HepG2 (cell line): ENCODE data around the gene RPAP2. TPM values are rescaled to one million over a fixed set of nuclear protein-coding genes. Genes with fewer than 3 reads are reported as not detected.

Experiments used
- BRD4 ChIP-seq: sonication (generic); formaldehyde crosslinking; IDR thresholded peaks from 2 replicates; pipeline ENCODE4 v1.4.0; 2020; ENCODE audit warnings: missing genetic modification reagents
- BRF2 ChIP-seq: sonication (generic); formaldehyde crosslinking; IDR thresholded peaks from 2 replicates; pipeline ENCODE4 v1.8.1; 2022; ENCODE audit warnings: mild to moderate bottlenecking, missing genetic modification reagents
- FOSL1 ChIP-seq: sonication (generic); formaldehyde crosslinking; IDR thresholded peaks from 2 replicates; pipeline ENCODE4 v1.9.0; 2021; ENCODE audit warnings: missing genetic modification reagents, borderline replicate concordance
- HINFP ChIP-seq: sonication (generic); formaldehyde crosslinking; IDR thresholded peaks from 2 replicates; pipeline ENCODE4 v1.4.0; 2020; ENCODE audit warnings: low read depth, mild to moderate bottlenecking, missing genetic modification reagents
- ISX ChIP-seq: sonication (generic); formaldehyde crosslinking; conservative IDR thresholded peaks from 2 replicates; pipeline ENCODE4 v1.5.0; 2020; ENCODE audit warnings: missing genetic modification reagents
- MYNN ChIP-seq: sonication (generic); formaldehyde crosslinking; IDR thresholded peaks from 2 replicates; pipeline ENCODE4 v1.4.0; 2020; ENCODE audit warnings: mild to moderate bottlenecking, low read depth, missing genetic modification reagents
- NCOA1 ChIP-seq: sonication (generic); formaldehyde crosslinking; IDR thresholded peaks from 2 replicates; pipeline ENCODE4 v1.9.0; 2021; ENCODE audit warnings: missing genetic modification reagents
- SAFB2 ChIP-seq: sonication (generic); formaldehyde crosslinking; IDR thresholded peaks from 2 replicates; pipeline ENCODE4 v1.5.1; 2020; ENCODE audit warnings: missing genetic modification reagents, low read depth, mild to moderate bottlenecking, borderline replicate concordance
- SIN3A ChIP-seq: IDR thresholded peaks from 2 replicates; pipeline ENCODE4 v1.6.1; 2011; ENCODE audit warnings: low read depth, mild to moderate bottlenecking, control low read depth, low read length, borderline replicate concordance
- SP2 ChIP-seq: sonication (generic); formaldehyde crosslinking; IDR thresholded peaks from 2 replicates; pipeline ENCODE4 v1.5.1; 2020; ENCODE audit warnings: mild to moderate bottlenecking, missing genetic modification reagents
- STAG1 ChIP-seq: sonication (generic); formaldehyde crosslinking; IDR thresholded peaks from 2 replicates; pipeline ENCODE4 v1.4.0; 2020; ENCODE audit warnings: missing genetic modification reagents
- THRA ChIP-seq: sonication (generic); formaldehyde crosslinking; IDR thresholded peaks from 2 replicates; pipeline ENCODE4 v1.4.0; 2020; ENCODE audit warnings: missing genetic modification reagents, borderline replicate concordance
- TOPORS ChIP-seq: sonication (generic); formaldehyde crosslinking; IDR thresholded peaks from 2 replicates; pipeline ENCODE4 v1.8.0; 2023; ENCODE audit warnings: mild to moderate bottlenecking, missing genetic modification reagents
- ZBTB38 ChIP-seq: sonication (generic); formaldehyde crosslinking; IDR thresholded peaks from 2 replicates; pipeline ENCODE4 v1.5.1; 2020; ENCODE audit warnings: mild to moderate bottlenecking, missing genetic modification reagents
- ZEB1 ChIP-seq: IDR thresholded peaks from 2 replicates; pipeline ENCODE4 v1.6.1; 2012; ENCODE audit warnings: mild to moderate bottlenecking, low read depth, inconsistent platforms; ENCODE audit not compliant: insufficient replicate concordance
- ZNF275 ChIP-seq: sonication (generic); formaldehyde crosslinking; IDR thresholded peaks from 2 replicates; pipeline ENCODE4 v1.8.0; 2022; ENCODE audit warnings: missing genetic modification reagents, mild to moderate bottlenecking, inconsistent platforms, borderline replicate concordance
- ZNF3 ChIP-seq: IDR thresholded peaks from 2 replicates; pipeline ENCODE4 v1.7.0; 2017; ENCODE audit warnings: inconsistent platforms
- ZNF326 ChIP-seq: sonication (generic); formaldehyde crosslinking; IDR thresholded peaks from 2 replicates; pipeline ENCODE4 v1.4.0; 2020; ENCODE audit warnings: missing genetic modification reagents, borderline replicate concordance
- ZNF496 ChIP-seq: sonication (generic); formaldehyde crosslinking; IDR thresholded peaks from 2 replicates; pipeline ENCODE4 v1.8.1; 2023; ENCODE audit warnings: mild to moderate bottlenecking, moderate library complexity, missing genetic modification reagents; ENCODE audit not compliant: insufficient replicate concordance
- ZNF503 ChIP-seq: sonication (generic); formaldehyde crosslinking; IDR thresholded peaks from 2 replicates; pipeline ENCODE4 v1.4.0; 2020; ENCODE audit warnings: missing genetic modification reagents
- ZNF552 ChIP-seq: sonication (generic); formaldehyde crosslinking; IDR thresholded peaks from 2 replicates; pipeline ENCODE4 v1.9.0; 2022; ENCODE audit warnings: missing genetic modification reagents, mild to moderate bottlenecking, borderline replicate concordance
- polyA plus RNA-seq, 8 experiments: library from polyadenylated mRNA; depleted of rRNA in 3 of 8; stranded (reverse) in 7 of 8; unstranded in 1 of 8; fragments of >200 nt; fragmentation: Illumina TruSeq in 4 of 8; extraction: Trizol in 4 of 8; gene quantifications; 2 replicates each; pipeline versions ENCODE4 v1.2.1 to v1.2.3, GENCODE V29; 2011 to 2016; ENCODE audit warnings: low read depth in 4 of 8, missing spikeins in 1 of 8, mixed read lengths in 1 of 8; ENCODE audit not compliant: insufficient read depth in 1 of 8
- total RNA-seq, 5 experiments: library from RNA; depleted of rRNA; stranded (reverse); fragments of >200 nt; fragmentation: Illumina TruSeq; extraction: Trizol; gene quantifications; 2 replicates each; pipeline ENCODE4 v1.2.3, GENCODE V29; 2016; ENCODE audit warnings: low read depth in 1 of 5

RPAP2 gene
- total and polyA plus RNA-seq, 2 of the 13 experiments (the other 11 are each of a cell fraction or from before 2014, with no cell fraction given), result 10.0 to 34.8 TPM

GRCh38 chr1:92441697-92442342 is 143.0 kb downstream of the RPAP2 start (continued):
- TF ChIP-seq SAFB2 (CRISPR knock-in tag), result no peak
- TF ChIP-seq ZNF326 (CRISPR knock-in tag), result no peak
- no peak for TF ChIP-seq SP2 (CRISPR knock-in tag)
- TF ChIP-seq ZNF3 (CRISPR knock-in tag), result peak; percentile 74; the same call in 1 of the 2 replicates
- peak; percentile 74; the same call in 1 of the 2 replicates for TF ChIP-seq BRF2 (CRISPR knock-in tag)
- 0 out of 2 replicates have a peak, but pooled peaks have one; percentile 24 for TF ChIP-seq STAG1 (CRISPR knock-in tag)
- TF ChIP-seq HINFP (CRISPR knock-in tag), result peak; percentile 75; the same call in 1 of the 2 replicates
- peak; percentile 31 for TF ChIP-seq ZEB1
- TF ChIP-seq ZNF496, result no peak
- TF ChIP-seq TOPORS (CRISPR knock-in tag), result peak; percentile 58
- peak; percentile 95 for TF ChIP-seq ZNF503 (CRISPR knock-in tag)
- TF ChIP-seq NCOA1, result peak; percentile 33; the same call in 1 of the 2 replicates
- peak; percentile 98 for TF ChIP-seq ZBTB38 (CRISPR knock-in tag)
- TF ChIP-seq ZNF552, result no peak
- TF ChIP-seq FOSL1 (CRISPR knock-in tag), result no peak
- TF ChIP-seq SIN3A, result peak; percentile 67; the same call in 1 of the 2 replicates
- TF ChIP-seq THRA (CRISPR knock-in tag), result peak; percentile 36; the same call in 1 of the 2 replicates
- peak; percentile 92; the same call in 1 of the 2 replicates for TF ChIP-seq BRD4
- peak; percentile 77; the same call in 1 of the 2 replicates for TF ChIP-seq MYNN (CRISPR knock-in tag)
- TF ChIP-seq ZNF275 (CRISPR knock-in tag), result peak; percentile 76; the same call in 1 of the 2 replicates
- TF ChIP-seq ISX (CRISPR knock-in tag), result 0 out of 2 replicates have a peak, but pooled peaks have one; percentile 9
